HG03432 (cell line): ENCODE measurements around the gene KCNJ9.

ENCODE experiments used
- ATAC-seq: cut with Tn5 transposase; IDR thresholded peaks from one replicate; pipeline ENCODE4 v1.9.1; 2021; ENCODE audit warnings: mild to moderate bottlenecking, moderate library complexity; ENCODE audit not compliant: unreplicated experiment

KCNJ9 gene

GRCh38 chr1:160064746-160065145 lies 16.6 kb upstream of the KCNJ9 start:
- no peak for ATAC-seq

DNA sequence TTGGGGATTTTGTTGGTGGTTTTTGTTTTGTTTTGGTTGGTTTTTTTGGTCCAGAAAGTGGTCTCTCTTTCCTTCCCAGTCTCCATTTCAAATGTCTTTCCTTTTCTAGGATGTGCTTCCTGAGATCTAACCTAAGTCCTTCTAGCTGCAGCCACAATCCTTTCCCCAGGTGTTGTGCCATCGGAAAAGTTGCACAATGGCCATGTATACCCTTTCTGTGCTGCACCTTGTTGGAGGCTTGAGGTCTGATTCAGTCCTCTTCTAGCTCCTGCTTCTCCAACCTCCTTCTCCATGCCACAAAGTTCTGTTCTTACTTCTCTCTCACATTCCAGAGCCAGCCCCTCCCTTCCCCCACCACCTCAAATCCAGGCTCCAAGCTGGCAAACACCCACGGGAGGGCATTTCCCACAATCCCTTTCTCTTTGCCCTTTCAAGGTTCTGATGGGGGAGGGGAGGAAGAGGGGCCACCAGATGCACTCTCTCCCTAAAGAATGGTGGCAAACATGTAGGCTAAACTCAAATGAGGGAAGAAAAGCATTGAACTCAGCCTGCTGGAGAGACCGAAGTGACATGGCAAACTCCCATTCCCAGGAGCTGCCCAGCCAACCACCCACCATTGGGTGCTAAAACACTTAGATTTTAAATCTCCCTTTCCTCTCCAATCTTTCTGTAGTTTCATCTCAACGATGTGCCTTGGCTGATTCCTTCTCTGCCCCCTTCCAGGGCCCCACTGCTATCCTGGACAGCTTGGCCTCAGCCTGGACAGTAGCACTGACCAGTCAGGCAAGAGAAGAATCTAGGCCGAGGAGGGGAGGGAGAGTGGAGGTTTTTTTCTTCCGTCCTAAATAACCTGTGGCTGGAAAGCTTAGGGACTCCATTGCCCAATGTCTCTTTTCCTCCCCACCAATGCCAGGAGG lies 14.3 kb upstream of the KCNJ9 start:
- ATAC-seq = no peak

GRCh38 chr1:160068225-160068624 lies 13.1 kb upstream of the KCNJ9 start:
- no peak for ATAC-seq

- no peak for ATAC-seq
These were observed 11.7 kb upstream of the KCNJ9 start, which contains the start of gene KCNJ10 for GRCh38 chr1:160069460-160070231. Gene KCNJ10 (minus strand): TSS chr1:160070160. CDS start chr1:160042532, 27,628 bp downstream.

DNA sequence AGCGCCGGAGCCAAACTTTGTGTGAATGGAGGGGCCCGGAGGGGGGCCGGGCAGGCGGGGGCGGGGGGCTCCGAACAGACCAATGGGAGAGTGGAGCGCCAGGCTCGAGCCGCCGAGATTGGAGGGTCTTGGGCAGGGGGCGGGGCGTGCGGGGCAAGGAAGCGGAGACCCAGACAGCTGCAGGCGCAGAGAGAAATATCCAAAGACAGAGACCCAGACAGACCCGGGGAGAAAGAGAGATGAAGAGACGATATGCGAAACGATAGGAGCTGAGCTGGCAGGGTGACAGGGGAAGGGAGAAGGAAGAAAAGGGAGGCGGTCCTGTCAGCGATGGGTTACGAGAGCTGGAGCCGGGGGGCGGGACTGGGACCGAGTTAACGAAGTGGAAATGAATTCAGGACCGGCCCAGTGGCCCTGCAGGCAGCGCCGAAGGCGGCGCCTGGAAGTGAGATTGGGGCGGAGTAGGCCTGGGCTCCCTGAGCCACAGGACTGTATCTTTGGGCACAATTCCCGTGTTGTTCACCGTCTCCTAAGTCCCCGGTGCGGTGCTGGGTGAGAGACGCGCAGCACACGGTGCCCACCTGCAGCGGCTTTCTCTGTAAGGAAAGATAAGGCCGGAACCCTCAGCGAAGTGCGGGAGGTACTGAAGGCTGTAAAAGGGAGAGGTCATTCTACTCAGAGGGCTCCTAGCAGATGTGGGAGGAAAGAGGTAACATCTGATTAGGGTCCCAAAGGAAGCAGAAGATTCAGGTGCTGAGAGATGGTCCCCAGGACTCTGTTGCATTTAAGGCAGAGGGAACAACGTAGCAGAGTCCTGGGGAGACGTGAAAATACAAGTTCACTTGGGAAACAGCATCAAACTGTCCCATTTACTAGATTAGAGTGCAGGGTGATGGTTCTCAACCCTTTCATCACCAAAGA lies 10.8 kb upstream of the KCNJ9 start:
- peak; percentile 48 for ATAC-seq

DNA sequence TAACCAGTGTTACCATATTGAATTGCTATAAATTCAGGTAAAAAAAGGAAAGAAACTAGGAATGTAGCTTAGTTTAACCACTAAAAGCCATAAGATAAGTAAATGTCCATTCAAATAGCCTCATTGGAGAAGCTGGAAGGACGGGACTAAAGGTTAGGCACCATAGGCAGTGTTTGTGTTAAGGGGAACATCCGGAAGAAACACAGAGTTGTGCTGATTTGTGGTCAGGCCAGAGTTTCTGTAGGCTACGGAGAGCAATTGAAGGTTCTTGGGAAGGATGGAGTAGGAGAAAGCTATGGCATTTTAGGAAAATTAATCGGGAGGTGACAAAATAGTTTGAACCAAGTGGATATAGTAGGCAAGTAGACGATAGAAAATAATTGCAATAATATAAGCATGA lies 10.0 kb upstream of the KCNJ9 start:
- ATAC-seq = no peak

GRCh38 chr1:160074865-160075264 lies 6.5 kb upstream of the KCNJ9 start:
- no peak for ATAC-seq

DNA sequence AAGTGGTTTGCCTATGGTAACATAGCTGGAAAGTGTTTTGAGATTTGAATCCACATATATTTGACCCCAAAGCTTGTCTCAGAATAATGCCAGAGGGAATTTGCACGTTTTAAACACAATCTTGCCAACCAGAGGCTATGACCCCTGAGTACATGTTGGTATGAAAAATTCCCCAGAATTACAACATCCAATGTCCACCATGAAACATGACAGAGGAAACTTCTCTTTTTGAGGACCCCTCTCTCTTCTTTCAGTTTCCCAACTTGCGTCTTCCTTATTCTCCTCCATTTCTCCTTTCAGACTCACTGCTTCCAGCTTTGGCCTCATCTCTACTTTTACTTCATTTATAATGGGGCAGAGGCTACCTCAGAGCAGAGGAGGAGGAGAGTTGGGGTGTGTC lies 5.5 kb upstream of the KCNJ9 start:
- ATAC-seq = no peak

DNA sequence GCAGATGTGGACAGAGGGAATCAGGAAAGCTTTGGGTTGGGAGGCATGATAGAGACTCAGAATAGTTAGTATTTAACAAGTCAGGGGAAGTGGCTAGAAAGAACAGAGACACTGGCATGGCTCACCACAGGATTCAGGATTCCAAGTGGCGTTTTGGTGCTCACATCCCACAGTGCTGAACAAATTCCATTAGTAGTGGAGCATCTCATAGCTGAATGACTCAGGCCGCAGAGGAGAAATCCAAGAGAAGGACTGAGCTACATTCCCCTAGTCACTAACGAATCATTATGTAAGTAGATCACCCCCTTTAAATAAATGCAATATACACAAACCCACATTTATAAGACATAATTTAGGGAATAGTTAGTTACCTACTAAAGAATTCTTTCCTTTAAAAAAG lies 5.0 kb upstream of the KCNJ9 start:
- ATAC-seq = no peak

- ATAC-seq = no peak
These were observed 3.9 kb upstream of the KCNJ9 start for GRCh38 chr1:160077486-160077885.

GRCh38 chr1:160078512-160079195 lies 2.7 kb upstream of the KCNJ9 start:
- peak; percentile 76 for ATAC-seq

DNA sequence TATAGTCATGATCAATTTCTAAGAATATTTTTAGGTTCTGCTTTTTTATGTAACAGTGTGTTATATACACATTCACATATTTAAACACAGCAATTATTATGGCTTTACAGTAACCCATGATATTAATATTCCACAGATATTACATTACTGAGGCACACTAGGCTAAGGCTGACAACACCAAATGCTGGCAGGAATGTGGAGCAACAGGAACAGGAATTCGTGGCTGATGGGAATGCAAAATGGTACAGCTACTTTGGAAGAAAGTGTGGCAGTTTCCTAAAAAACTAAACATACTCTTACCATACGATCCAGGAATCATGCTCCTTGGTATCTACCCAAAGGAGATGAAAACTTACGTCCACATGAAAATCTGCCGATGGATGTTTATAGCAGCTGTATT lies 1.9 kb upstream of the KCNJ9 start:
- no peak for ATAC-seq

DNA sequence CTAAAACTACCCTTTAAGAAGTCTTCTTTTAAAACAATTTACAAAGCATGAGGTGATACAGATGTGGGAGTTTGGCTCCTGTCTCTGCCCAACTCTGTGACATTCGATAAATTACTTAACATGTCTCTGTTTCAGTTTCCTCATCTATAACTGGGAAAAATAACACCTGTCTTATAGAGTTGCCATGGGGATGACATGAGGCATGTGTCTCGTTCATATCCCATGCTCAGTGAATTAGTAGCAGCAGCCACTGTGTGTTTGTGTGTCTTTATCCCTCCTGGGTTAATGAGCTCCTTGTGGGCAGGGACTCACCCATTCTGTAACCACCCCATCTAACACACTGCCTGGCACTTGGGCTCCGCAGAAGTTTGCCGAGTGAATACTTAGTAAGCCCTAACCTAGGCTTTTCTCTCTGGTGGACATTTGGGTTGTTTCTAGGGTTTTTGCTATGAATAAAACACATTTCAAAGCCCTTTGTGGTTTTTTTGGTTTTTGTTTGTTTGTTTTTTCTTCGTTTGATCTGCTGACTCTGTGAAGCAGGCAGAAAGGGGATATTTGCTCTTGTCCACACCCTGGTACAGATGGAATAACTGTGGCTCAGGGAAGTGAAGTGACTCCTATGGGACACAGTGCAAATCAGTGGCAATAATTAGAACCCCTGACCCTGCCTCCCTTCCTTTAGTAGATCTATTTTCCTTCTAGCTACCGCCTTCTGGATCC lies 797 bp upstream of the KCNJ9 start:
- ATAC-seq = no peak

- no peak for ATAC-seq
These were observed 1.1 kb downstream of the KCNJ9 start for GRCh38 chr1:160082487-160082886.

DNA sequence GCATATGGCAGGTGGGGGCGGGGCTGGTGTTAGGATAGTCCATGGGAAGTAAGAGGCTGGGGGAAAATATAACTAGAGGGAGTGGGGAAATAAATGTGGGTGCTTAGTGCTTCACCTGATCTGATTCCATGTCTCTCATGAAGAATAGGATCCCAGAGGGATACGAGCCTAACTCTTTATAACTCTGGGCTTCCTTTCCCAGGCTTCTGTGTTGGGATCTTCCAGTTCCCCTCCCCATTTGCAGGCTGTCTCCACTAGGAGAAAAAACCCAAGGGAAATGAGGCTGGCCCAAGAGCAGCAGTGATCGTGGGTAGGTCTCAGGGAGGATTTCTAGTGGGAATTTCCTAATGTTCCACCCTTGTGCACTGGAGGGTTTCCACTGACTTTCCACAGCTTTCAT lies 1.6 kb downstream of the KCNJ9 start:
- ATAC-seq = no peak

DNA sequence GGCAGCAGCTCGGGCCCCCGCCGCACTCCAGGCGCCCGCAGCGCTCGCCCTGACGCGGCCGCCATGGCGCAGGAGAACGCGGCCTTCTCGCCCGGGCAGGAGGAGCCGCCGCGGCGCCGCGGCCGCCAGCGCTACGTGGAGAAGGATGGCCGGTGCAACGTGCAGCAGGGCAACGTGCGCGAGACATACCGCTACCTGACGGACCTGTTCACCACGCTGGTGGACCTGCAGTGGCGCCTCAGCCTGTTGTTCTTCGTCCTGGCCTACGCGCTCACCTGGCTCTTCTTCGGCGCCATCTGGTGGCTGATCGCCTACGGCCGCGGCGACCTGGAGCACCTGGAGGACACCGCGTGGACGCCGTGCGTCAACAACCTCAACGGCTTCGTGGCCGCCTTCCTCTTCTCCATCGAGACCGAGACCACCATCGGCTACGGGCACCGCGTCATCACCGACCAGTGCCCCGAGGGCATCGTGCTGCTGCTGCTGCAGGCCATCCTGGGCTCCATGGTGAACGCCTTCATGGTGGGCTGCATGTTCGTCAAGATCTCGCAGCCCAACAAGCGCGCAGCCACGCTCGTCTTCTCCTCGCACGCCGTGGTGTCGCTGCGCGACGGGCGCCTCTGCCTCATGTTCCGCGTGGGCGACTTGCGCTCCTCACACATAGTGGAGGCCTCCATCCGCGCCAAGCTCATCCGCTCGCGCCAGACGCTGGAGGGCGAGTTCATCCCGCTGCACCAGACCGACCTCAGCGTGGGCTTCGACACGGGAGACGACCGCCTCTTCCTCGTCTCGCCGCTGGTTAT lies 2.8 kb downstream of the KCNJ9 start:
- peak; percentile 78 for ATAC-seq

DNA sequence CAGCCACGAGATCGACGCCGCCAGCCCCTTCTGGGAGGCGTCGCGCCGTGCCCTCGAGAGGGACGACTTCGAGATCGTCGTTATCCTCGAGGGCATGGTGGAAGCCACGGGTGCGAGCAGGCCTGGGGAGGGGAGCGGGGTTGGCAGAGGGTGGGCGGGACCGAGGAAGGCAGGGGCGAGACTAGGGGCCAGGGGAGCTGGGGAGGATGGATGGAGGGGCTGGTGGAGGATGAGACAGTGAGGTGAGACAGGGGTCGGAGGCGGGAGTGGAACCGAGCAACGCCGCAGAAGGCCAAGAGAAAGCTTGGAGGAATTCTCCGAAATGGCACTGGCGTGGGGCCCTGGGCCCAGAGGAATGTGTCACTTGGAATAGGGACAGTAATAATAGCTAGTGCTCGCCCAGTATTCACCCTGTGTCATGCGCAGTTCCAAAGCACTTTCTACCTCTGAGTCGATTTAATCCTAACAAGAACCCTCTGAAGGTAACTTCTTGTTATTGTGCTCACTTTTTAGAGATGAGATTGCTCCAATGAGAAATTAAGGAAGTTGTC lies 3.5 kb downstream of the KCNJ9 start:
- ATAC-seq = no peak

GRCh38 chr1:160085686-160086455 lies 4.5 kb downstream of the KCNJ9 start:
- peak; percentile 66 for ATAC-seq
